Uterus (tissue), 2 donors: ENCODE measurements around the gene C2.
"Not testable (repeated sequence)": the region's sequence is repeated elsewhere in the genome, so short reads cannot be mapped to it uniquely, and the experiment has no call there.

Experiments used
- POLR2A ChIP-seq, 2 donors: fragments of 450-650 bp; IDR thresholded peaks; one replicate each; pipeline ENCODE4 v1.6.1; 2016; ENCODE audit warnings: antibody characterized with exemption in 2 of 2, mild to moderate bottlenecking in 1 of 2, moderate library complexity in 1 of 2
- TF ChIP-seq, protein P1 (sequence below), 4 experiments: fragments of 200-600 bp in 2 of 4; fragments of 450-650 bp in 2 of 4; sonication (generic) in 2 of 4; IDR thresholded peaks; one replicate each; pipeline ENCODE4 v1.5.1; 2016 to 2019; ENCODE audit warnings: antibody characterized with exemption in 4 of 4, mild to moderate bottlenecking in 2 of 4, moderate library complexity in 1 of 4

DNA sequence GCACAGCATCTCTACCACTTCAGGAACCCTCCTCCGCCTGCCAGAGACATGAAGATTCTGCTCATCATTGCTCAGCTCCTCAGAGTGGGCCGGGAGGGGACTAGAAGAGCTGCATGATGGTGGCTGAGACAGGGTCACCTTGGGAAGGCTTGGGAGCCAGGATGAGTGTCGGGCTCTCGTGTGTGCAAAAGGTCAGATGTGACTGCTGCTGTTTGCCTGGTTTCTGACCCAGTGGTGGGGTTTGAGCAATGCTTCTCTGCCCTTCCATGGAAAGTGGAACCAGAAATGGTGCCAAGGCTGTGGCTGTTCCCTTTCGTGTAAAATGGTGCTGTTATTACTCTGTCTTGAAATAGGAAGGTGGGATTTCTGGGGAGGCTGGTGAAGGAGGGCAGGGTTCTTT lies 53.5 kb downstream of the C2 start:
- TF ChIP-seq, protein P1, sequence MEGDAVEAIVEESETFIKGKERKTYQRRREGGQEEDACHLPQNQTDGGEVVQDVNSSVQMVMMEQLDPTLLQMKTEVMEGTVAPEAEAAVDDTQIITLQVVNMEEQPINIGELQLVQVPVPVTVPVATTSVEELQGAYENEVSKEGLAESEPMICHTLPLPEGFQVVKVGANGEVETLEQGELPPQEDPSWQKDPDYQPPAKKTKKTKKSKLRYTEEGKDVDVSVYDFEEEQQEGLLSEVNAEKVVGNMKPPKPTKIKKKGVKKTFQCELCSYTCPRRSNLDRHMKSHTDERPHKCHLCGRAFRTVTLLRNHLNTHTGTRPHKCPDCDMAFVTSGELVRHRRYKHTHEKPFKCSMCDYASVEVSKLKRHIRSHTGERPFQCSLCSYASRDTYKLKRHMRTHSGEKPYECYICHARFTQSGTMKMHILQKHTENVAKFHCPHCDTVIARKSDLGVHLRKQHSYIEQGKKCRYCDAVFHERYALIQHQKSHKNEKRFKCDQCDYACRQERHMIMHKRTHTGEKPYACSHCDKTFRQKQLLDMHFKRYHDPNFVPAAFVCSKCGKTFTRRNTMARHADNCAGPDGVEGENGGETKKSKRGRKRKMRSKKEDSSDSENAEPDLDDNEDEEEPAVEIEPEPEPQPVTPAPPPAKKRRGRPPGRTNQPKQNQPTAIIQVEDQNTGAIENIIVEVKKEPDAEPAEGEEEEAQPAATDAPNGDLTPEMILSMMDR (IDR thresholded peaks at IDR 0.05), result not testable (repeated sequence)
- TF ChIP-seq POLR2A (IDR thresholded peaks at IDR 0.05), result not testable (repeated sequence)
